Motor neuron (in vitro differentiated cells): ENCODE data around the gene AARSD1. TPM values are rescaled to one million over a fixed set of nuclear protein-coding genes. Genes with fewer than 3 reads are reported as not detected.
A peak's percentile ranks its signal among the peaks of the same experiment; 100 is the strongest.
"Not testable (repeated sequence)": the region's sequence is repeated elsewhere in the genome, so short reads cannot be mapped to it uniquely, and the experiment has no call there.

ENCODE experiments used
- ATAC-seq, 8 experiments: fragments of 200-7000 bp; cut with Tn5 transposase; replicated peaks in 6 of 8; 2 replicates each; pipeline ENCODE4 v1.8.0; 2021; ENCODE audit warnings: mild to moderate bottlenecking in 8 of 8, moderate library complexity in 8 of 8
- H3K27ac ChIP-seq, 2 donors: fragments of 250-450 bp; sonication (Bioruptor Pico); 2 replicates each; pipeline ENCODE4 v1.9.0; 2021; ENCODE audit warnings: antibody characterized with exemption in 2 of 2, mild to moderate bottlenecking in 2 of 2, moderate library complexity in 1 of 2
- H3K4me1 ChIP-seq, 2 donors: fragments of 250-450 bp; sonication (Bioruptor Pico); replicated peaks in 1 of 2; 2 replicates each; pipeline ENCODE4 v1.6.1; 2021; ENCODE audit warnings: antibody characterized with exemption in 2 of 2, mild to moderate bottlenecking in 2 of 2, moderate library complexity in 1 of 2
- H3K4me3 ChIP-seq, 5 donors: fragments of 250-450 bp; sonication (Bioruptor Pico); 2 replicates each; pipeline ENCODE4 v1.9.0; 2021; ENCODE audit warnings: antibody characterized with exemption in 5 of 5, mild to moderate bottlenecking in 5 of 5, moderate library complexity in 4 of 5
- WGBS, 10 experiments: fragments of 450-650 bp; shearing (Covaris generic); methylation state at CpG; one replicate each; pipeline ENCODE4 v1.0.0; 2022; 5-methylcytosine and 5-hydroxymethylcytosine counted together
- in situ Hi-C, 9 experiments: fragments of 400-800 bp; cut with MboI; loops; one replicate each; pipeline ENCODE4 v1.15.0; 2021; ENCODE audit warnings: low sequenced_read_pairs in 9 of 9, low pct_unique_long_range_greater_than_20kb in 2 of 9; ENCODE audit not compliant: unreplicated experiment in 9 of 9
- total RNA-seq, 8 experiments: library from RNA; unstranded; fragments of 300-600 nt; gene quantifications; 2 replicates each; pipeline versions ENCODE4 v1.2.3 to v1.2.4, GENCODE V29; 2022

Gene AARSD1
- total RNA-seq, 8 experiments from 2014 or later = 47.2 to 77.9 (median 59.3) TPM

- 50 to 100% (median 80%) methylated on average over 1 to 2 of the region's 2 CpGs; no CpG with 5 or more reads in 3 of the 10 experiments for WGBS, 10 experiments
- H3K4me3 ChIP-seq = no peak overlapping the region
- in situ Hi-C loops = no loop called here
- no peak for ATAC-seq
- H3K27ac ChIP-seq = no peak overlapping the region
- peaks cover 6% of the 10 kb centered on the region in 2 donors for H3K4me1 ChIP-seq
Measured at GRCh38 chr17:42975265-42975664, 11.0 kb upstream of the AARSD1 start.

GRCh38 chr17:42973323-42973722 is 9.1 kb upstream of the AARSD1 start:
- H3K27ac ChIP-seq, H3K4me3 ChIP-seq, ATAC-seq, in situ Hi-C loops: not testable (repeated sequence)
- no CpG with 5 or more reads among the region's 18 CpGs for WGBS, 10 experiments
- peaks cover 0 to 10% of the 10 kb centered on the region in 2 donors for H3K4me1 ChIP-seq

GRCh38 chr17:42971589-42971988 is 7.3 kb upstream of the AARSD1 start:
- ATAC-seq = no peak
- Histone ChIP-seq H3K27ac (no peak overlapping the region), H3K4me3 (no peak overlapping the region), H3K4me1 (peaks cover 0 to 10% of the 10 kb centered on the region in 2 donors)
- in situ Hi-C loops = no loop called here
- 76 to 100% (median 90%) methylated on average over 1 to 3 of the region's 5 CpGs; no CpG with 5 or more reads in 6 of the 10 experiments for WGBS, 10 experiments

- Histone ChIP-seq H3K4me1 (peaks cover 0 to 16% of the 10 kb centered on the region in 2 donors), H3K27ac (peak overlapping the region in 1 of 2 donors; percentile 75), H3K4me3 (no peak overlapping the region)
- WGBS, 10 experiments = 0 to 100% (median 58%) methylated on average over 1 to 4 of the region's 5 CpGs; no CpG with 5 or more reads in 2 of the 10 experiments
- in situ Hi-C loops = no loop called here
- peak in 5 of 8 experiments; percentile 50 to 83 (median 55) for ATAC-seq
Measured at GRCh38 chr17:42969001-42969581, 4.8 kb upstream of the AARSD1 start.

- H3K4me3 ChIP-seq = no peak overlapping the region
- H3K27ac ChIP-seq = no peak overlapping the region
- H3K4me1 ChIP-seq = peaks cover 6 to 23% of the 10 kb centered on the region in 2 donors
- in situ Hi-C loops = no loop called here
- ATAC-seq = no peak
- 0 to 100% (median 100%) methylated on average over 1 of the region's 1 CpG; no CpG with 5 or more reads in 3 of the 10 experiments for WGBS, 10 experiments
Measured at GRCh38 chr17:42967925-42968324, 3.7 kb upstream of the AARSD1 start.

- H3K4me1 ChIP-seq = no peaks in the 10 kb centered on the region
- WGBS, 10 experiments = 57 to 100% (median 100%) methylated on average over 1 of the region's 1 CpG; no CpG with 5 or more reads in 5 of the 10 experiments
- H3K27ac ChIP-seq = no peak overlapping the region
- ATAC-seq = peak in 1 of 8 experiments; percentile 24
- no peak overlapping the region for H3K4me3 ChIP-seq
- in situ Hi-C loops = no loop called here
Measured at GRCh38 chr17:42953669-42954068, 10.6 kb downstream of the AARSD1 start.

- Histone ChIP-seq H3K4me3 (no peak overlapping the region), H3K4me1 (no peaks in the 10 kb centered on the region), H3K27ac (no peak overlapping the region)
- in situ Hi-C loops = no loop called here
- no peak for ATAC-seq
- 60 to 96% (median 85%) methylated on average over 1 to 9 of the region's 13 CpGs; no CpG with 5 or more reads in 4 of the 10 experiments for WGBS, 10 experiments
Measured at GRCh38 chr17:42950044-42950783, 14.0 kb downstream of the AARSD1 start.

GRCh38 chr17:42946812-42947211 is 17.4 kb downstream of the AARSD1 start:
- no peak overlapping the region for H3K27ac ChIP-seq
- ATAC-seq = peak in 1 of 8 experiments; percentile 31
- H3K4me1 ChIP-seq = no peaks in the 10 kb centered on the region
- H3K4me3 ChIP-seq = no peak overlapping the region
- in situ Hi-C loops = loop anchor here in 3 of 9 experiments (25.0 kb wide), 1 partner anchor 110 kb away; the partner anchor contains the start of genes AOC2 (in 3 of the 3) and PSME3 (in 3 of the 3)
- 89 to 100% (median 100%) methylated on average over 1 of the region's 1 CpG; no CpG with 5 or more reads in 4 of the 10 experiments for WGBS, 10 experiments

- ATAC-seq = no peak
- in situ Hi-C loops = loop anchor here in 3 of 9 experiments (25.0 kb wide), 1 partner anchor 107 kb away; the partner anchor contains the start of genes AOC2 (in 3 of the 3) and PSME3 (in 3 of the 3)
- WGBS, 10 experiments = 0 to 80% (median 38%) methylated on average over 1 to 3 of the region's 3 CpGs
- no peak overlapping the region for H3K27ac ChIP-seq
- H3K4me3 ChIP-seq = no peak overlapping the region
- H3K4me1 ChIP-seq = no peaks in the 10 kb centered on the region
Measured at GRCh38 chr17:42944211-42944610, 20.0 kb downstream of the AARSD1 start.

- in situ Hi-C loops = loop anchor here in 4 of 9 experiments (10.0 to 25.0 kb wide), 2 partner anchors 93 to 101 kb away; partner anchors contain the start of genes AOC2 (in 4 of the 4) and PSME3 (in 3 of the 4)
- H3K4me3 ChIP-seq = no peak overlapping the region
- no peaks in the 10 kb centered on the region for H3K4me1 ChIP-seq
- 0 to 89% (median 25%) methylated on average over 1 to 8 of the region's 9 CpGs; no CpG with 5 or more reads in 1 of the 10 experiments for WGBS, 10 experiments
- peak; percentile 66 to 97 (median 80) for ATAC-seq
- H3K27ac ChIP-seq = no peak overlapping the region
Measured at GRCh38 chr17:42937712-42938596, 26.3 kb downstream of the AARSD1 start.

- no peak for ATAC-seq
- no peaks in the 10 kb centered on the region for H3K4me1 ChIP-seq
- in situ Hi-C loops = loop anchor here in 3 of 9 experiments (25.0 kb wide), 1 partner anchor 92 kb away; the partner anchor contains the start of genes AOC2 (in 3 of the 3) and PSME3 (in 3 of the 3)
- no peak overlapping the region for H3K4me3 ChIP-seq
- no peak overlapping the region for H3K27ac ChIP-seq
- 71 to 100% (median 100%) methylated on average over 1 of the region's 1 CpG; no CpG with 5 or more reads in 5 of the 10 experiments for WGBS, 10 experiments
Measured at GRCh38 chr17:42929497-42929844, 34.8 kb downstream of the AARSD1 start.

GRCh38 chr17:42928714-42929496 is 35.3 kb downstream of the AARSD1 start:
- no peaks in the 10 kb centered on the region for H3K4me1 ChIP-seq
- H3K4me3 ChIP-seq = no peak overlapping the region
- in situ Hi-C loops = loop anchor here in 3 of 9 experiments (25.0 kb wide), 1 partner anchor 92 kb away; the partner anchor contains the start of genes AOC2 (in 3 of the 3) and PSME3 (in 3 of the 3)
- no peak overlapping the region for H3K27ac ChIP-seq
- ATAC-seq = peak in 4 of 8 experiments; percentile 29 to 98 (median 96)
- 17 to 82% (median 59%) methylated on average over 3 to 9 of the region's 9 CpGs; no CpG with 5 or more reads in 2 of the 10 experiments for WGBS, 10 experiments
